Measurements from ENCODE around the gene FOXP1.

The FOXP1 gene

GRCh38 chr3:71064291-71064955 is 519.1 kb downstream of the FOXP1 start:
- peak; percentile 78 for DNase-seq

GRCh38 chr3:71063773-71064290 is 519.7 kb downstream of the FOXP1 start:
- peak; percentile 67 for DNase-seq

GRCh38 chr3:71062952-71063772 is 520.4 kb downstream of the FOXP1 start:
- no peak for DNase-seq

- no peak for DNase-seq
Measured at GRCh38 chr3:71062037-71062932, 521.2 kb downstream of the FOXP1 start.

GRCh38 chr3:71061581-71061980 is 521.9 kb downstream of the FOXP1 start:
- DNase-seq = no peak

- DNase-seq = no peak
Measured at GRCh38 chr3:71061037-71061436, 522.5 kb downstream of the FOXP1 start.

GRCh38 chr3:71060536-71060935 is 523.0 kb downstream of the FOXP1 start:
- DNase-seq = no peak

- DNase-seq = no peak
Measured at GRCh38 chr3:71057526-71057894, 526.0 kb downstream of the FOXP1 start.

- DNase-seq = no peak
Measured at GRCh38 chr3:71056327-71056726, 527.2 kb downstream of the FOXP1 start.

- no peak for DNase-seq
Measured at GRCh38 chr3:71055257-71056001, 528.1 kb downstream of the FOXP1 start.

GRCh38 chr3:71054312-71054711 is 529.2 kb downstream of the FOXP1 start:
- no peak for DNase-seq

GRCh38 chr3:71053495-71053894 is 530.0 kb downstream of the FOXP1 start:
- no peak for DNase-seq

- no peak for DNase-seq
Measured at GRCh38 chr3:71052716-71053115, 530.8 kb downstream of the FOXP1 start.

- no peak for DNase-seq
Measured at GRCh38 chr3:71051893-71052687, 531.4 kb downstream of the FOXP1 start.

- DNase-seq = no peak
Measured at GRCh38 chr3:71051259-71051595, 532.3 kb downstream of the FOXP1 start.

- peak; percentile 81 for DNase-seq
Measured at GRCh38 chr3:71050538-71051258, 532.8 kb downstream of the FOXP1 start.

GRCh38 chr3:71050166-71050537 is 533.4 kb downstream of the FOXP1 start:
- DNase-seq = no peak

- no peak for DNase-seq
Measured at GRCh38 chr3:71048948-71049347, 534.6 kb downstream of the FOXP1 start.

- DNase-seq = no peak
Measured at GRCh38 chr3:71047616-71048531, 535.7 kb downstream of the FOXP1 start.

- no peak for DNase-seq
Measured at GRCh38 chr3:71046791-71047190, 536.7 kb downstream of the FOXP1 start.

Data from islet precursor cell (in vitro differentiated cells).